Cardiac fibroblast (primary cell): Measurements from ENCODE around the gene LOXHD1.

Experiments
- DNase-seq, 2 donors: peaks; one replicate each; pipeline versions ENCODE4 v3.0.0 to v3.0.0-alpha.2; 2010; ENCODE audit warnings: low read depth in 2 of 2
- H3K4me3 ChIP-seq, 2 donors: replicated peaks in 1 of 2; 1 replicate in 1 of 2; 2 replicates in 1 of 2; pipeline ENCODE4 v1.5.1; 2011; ENCODE audit warnings: low read depth in 2 of 2, low read length in 2 of 2, mild to moderate bottlenecking in 2 of 2, moderate library complexity in 1 of 2
- TF ChIP-seq, protein P1 (sequence below): IDR thresholded peaks from one replicate; pipeline ENCODE4 v1.5.1; 2011; ENCODE audit warnings: low read depth, mild to moderate bottlenecking, low read length, inconsistent platforms

The LOXHD1 gene

DNA sequence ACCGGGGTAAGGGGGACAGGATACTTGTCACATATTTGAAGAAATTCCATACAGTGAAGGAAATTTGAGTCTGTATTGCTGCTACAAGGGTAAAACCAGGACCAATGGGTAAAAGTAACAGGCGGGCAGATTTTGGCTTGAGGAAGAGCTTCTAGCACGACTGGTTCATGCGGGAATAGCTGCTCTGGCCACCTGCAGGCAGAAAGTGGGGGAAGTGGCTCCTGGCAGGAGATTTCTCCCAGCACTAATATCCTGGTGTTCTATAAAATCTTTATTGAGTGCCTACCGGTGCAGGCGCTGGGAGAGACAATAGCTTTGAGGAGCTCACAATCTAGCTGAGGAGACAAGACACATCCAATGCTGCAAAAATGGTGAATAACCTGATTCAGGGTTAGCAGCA, 198.5 kb downstream of the LOXHD1 start:
- no peak overlapping the region for H3K4me3 ChIP-seq
- no peak for DNase-seq
- TF ChIP-seq, protein P1, sequence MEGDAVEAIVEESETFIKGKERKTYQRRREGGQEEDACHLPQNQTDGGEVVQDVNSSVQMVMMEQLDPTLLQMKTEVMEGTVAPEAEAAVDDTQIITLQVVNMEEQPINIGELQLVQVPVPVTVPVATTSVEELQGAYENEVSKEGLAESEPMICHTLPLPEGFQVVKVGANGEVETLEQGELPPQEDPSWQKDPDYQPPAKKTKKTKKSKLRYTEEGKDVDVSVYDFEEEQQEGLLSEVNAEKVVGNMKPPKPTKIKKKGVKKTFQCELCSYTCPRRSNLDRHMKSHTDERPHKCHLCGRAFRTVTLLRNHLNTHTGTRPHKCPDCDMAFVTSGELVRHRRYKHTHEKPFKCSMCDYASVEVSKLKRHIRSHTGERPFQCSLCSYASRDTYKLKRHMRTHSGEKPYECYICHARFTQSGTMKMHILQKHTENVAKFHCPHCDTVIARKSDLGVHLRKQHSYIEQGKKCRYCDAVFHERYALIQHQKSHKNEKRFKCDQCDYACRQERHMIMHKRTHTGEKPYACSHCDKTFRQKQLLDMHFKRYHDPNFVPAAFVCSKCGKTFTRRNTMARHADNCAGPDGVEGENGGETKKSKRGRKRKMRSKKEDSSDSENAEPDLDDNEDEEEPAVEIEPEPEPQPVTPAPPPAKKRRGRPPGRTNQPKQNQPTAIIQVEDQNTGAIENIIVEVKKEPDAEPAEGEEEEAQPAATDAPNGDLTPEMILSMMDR, result no peak

DNA sequence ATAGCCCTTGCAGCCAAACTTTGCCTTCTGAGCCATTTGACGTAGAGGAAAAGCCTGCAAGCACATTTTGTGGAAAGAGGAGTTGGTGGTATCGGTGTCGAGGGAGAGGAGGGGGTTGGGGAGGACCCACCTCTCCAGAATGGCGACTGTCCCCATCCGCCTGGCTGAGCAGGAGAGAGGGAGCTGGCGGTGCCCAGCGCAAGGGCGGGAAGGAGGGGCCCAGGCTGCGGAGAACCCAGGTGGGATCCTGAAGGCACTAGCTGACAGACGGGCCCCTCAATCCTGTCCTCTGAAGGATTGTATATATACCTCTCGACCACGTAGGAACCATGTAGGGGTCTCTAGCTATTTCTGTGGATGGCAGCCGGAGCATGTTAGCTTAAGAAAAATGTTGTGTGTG, 200.3 kb downstream of the LOXHD1 start:
- no peak for DNase-seq
- no peak overlapping the region for H3K4me3 ChIP-seq
- TF ChIP-seq, protein P1, result no peak

DNA sequence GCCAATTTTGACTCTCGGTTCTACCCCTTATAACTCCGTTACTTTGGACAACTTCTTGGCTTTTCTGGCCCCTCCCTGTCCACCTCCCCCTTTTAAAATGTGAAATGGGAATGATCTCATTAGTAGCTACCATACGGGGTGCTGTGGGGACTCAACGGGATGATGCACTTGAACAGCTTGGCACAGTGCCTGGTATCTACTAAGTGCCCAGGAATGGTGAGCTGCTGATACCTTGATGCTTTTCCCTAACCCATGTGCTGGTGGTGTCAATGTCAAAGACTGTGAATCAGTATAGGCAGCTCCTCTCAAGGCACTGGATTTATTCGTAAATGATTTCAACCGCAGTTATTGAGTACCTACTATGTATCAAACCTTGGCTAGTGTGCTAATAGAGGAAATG, 204.2 kb downstream of the LOXHD1 start:
- TF ChIP-seq, protein P1, result no peak
- DNase-seq, result peak in 1 of 2 donors; percentile 7
- H3K4me3 ChIP-seq, result no peak overlapping the region

GRCh38 chr18:46449499-46449898, 207.5 kb downstream of the LOXHD1 start:
- TF ChIP-seq, protein P1, result no peak
- no peak overlapping the region for H3K4me3 ChIP-seq
- DNase-seq, result no peak

- H3K4me3 ChIP-seq, result no peak overlapping the region
- TF ChIP-seq, protein P1, result no peak
- DNase-seq, result no peak
These were observed 208.0 kb downstream of the LOXHD1 start for GRCh38 chr18:46449033-46449432.

DNA sequence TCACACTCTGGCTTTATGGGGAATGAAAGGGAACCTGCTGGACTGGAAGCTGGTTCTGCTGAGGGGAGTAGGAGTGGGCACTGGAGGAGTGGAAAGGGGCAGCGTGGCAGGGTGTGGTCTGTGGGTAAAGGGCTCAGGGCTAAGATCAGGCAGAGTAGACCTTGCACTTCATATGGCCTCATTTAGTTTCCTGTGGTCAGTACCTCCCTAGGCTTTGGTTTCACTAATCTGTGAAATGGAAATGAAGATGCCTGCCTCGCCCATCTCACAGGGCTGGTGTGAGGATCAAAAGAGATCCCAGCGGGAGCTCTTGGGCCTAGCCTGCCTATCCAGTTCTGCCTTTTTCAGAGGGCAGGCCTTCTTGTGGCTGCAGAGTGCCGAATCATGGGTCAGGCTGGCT, 208.7 kb downstream of the LOXHD1 start:
- no peak overlapping the region for H3K4me3 ChIP-seq
- DNase-seq, result no peak
- TF ChIP-seq, protein P1, result no peak

DNA sequence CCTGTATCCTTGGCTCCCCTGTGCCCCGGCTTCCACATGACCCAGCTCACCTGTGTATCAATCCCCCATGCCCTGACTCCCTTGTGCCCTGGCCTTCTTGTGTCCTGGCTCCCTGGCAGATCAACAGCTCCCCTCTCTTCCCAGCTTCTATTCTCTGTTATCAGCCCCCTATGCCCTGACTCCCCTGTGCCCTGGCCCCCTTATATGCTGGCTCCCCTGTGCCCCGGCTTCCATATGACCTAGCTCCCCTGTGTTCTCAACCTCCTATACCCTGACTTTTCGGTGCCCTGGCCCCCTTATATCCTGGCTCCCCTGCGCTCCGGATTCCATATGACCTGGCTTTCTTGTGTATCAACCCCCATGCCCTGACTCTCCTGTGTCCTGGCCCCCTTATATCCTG, 209.2 kb downstream of the LOXHD1 start:
- H3K4me3 ChIP-seq, result no peak overlapping the region
- DNase-seq, result no peak
- TF ChIP-seq, protein P1, result no peak
